ENCODE measurements around the gene KIAA0825. TPM values are rescaled to one million over a fixed set of nuclear protein-coding genes. Genes with fewer than 3 reads are reported as not detected.

The KIAA0825 gene
- total and polyA plus RNA-seq, 2 of the 8 experiments (the other 6 are each of a cell fraction or from before 2014, with no cell fraction given): 0.60 to 1.0 TPM

DNA sequence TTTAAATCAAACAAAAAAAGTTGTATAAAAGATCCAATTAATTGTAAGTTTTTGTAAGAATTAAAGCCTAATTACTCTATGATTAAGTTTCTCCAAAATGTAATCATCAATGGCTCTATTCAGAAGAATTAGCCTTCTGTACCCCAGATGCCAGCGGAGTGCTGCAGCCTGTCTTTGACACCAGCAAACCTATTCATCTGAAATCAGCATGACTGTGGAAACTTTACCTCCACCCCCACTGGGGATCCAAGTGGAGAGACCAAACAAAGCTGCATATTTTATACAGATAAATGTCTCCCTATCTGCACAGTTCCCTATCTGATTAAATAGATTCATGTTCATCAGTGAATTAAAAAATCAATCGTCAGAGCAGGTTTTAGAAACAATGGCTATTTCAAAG lies 426.8 kb downstream of the KIAA0825 start (continued):
- no peak for TF ChIP-seq CEBPB (IDR thresholded peaks at IDR 0.05; ENCODE audit: low read depth, low read length)
